Fibroblast of skin of left biceps (primary cell): ENCODE data around the gene ZNF148.

Experiments
- DNase-seq, 2 experiments: peaks; one replicate each; pipeline ENCODE4 v3.0.0-alpha.2; 2013; ENCODE audit warnings: low read depth in 2 of 2

Gene ZNF148

DNA sequence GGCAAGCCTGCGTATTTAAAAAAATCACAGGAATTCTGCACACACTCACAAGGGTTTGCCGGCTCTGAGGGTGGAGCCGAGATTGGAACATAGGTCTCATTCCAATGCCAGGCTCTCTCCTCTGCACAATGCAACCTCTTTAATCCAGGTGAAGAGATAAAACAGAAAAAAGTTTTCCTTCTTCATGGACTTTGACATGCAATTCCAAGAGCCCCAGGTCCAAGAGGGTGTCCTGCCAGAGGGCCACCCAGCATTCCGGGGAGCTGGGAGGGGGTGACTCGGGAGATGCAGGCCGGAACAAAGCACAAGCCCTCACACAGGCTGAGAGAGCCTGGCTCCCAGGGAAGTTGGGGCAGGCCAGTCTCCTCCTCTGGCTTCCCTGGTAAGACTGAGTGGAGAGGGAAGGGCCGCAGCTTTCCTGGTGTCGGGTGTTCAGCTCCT is 155.8 kb downstream of the ZNF148 start:
- no peak for DNase-seq

DNA sequence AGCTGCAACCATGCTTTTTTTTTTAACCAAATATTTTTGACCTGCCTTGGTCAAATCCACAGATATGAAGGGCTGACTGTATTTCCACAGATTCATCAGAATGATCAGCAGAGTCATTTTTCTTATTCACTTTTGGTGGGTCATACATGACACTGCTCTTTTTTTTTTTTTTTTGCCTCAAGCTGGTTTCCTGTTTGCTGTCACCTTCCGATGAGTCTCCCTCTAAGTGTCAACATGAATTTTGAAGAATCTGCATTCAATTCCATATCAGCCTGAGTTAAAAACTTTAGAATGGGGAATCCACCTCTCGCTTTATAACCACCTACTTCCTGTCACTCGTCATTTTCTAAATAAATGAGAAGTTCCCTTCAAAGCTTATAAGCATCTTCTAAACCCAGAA is 160.4 kb downstream of the ZNF148 start:
- no peak for DNase-seq

DNA sequence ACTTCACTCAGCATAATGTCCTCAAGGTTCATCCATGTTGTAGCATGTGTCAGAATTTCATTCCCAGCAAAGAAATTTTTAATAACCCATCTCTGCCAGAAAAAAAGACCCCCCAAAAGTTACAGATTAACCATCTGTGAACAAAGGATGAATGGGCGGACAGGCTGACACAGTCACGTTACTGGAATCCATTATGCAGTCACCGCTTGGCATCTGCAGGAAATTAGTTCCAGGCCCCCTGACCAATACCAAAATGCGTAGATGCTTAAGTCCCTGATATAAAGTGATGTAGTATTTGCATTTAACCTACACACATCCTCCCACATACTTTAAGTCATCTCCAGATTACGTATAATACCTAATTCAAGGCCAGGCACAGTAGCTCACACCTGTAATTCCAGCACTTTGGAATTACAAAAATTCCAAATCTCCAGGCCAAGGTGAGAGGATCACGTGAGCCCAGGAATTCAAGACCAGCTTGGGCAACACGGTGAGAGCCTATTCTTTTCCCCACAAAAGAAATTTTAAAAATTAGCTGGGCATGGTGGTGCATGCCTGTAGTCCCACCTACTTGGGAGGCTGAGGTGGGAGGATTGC is 161.1 kb downstream of the ZNF148 start:
- peak; percentile 78 to 81 for DNase-seq

DNA sequence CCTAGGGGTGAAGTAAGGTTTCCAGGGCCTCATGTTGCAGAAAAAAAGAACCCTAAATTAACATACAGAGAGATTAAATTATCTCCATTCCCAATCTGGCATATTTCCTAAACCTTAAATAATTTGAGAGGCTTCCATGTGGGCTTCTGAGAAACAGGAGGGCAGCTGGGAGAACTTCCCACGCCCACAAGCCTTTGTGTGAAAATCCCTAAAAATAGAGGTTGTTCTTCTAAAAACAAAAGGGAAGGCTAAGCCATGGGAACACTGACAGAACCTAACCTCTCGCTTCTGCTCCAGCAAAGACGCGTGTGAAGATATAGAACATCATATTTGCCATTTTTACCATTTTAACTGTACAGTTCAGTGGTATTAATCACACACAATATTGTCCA is 161.8 kb downstream of the ZNF148 start:
- no peak for DNase-seq

DNA sequence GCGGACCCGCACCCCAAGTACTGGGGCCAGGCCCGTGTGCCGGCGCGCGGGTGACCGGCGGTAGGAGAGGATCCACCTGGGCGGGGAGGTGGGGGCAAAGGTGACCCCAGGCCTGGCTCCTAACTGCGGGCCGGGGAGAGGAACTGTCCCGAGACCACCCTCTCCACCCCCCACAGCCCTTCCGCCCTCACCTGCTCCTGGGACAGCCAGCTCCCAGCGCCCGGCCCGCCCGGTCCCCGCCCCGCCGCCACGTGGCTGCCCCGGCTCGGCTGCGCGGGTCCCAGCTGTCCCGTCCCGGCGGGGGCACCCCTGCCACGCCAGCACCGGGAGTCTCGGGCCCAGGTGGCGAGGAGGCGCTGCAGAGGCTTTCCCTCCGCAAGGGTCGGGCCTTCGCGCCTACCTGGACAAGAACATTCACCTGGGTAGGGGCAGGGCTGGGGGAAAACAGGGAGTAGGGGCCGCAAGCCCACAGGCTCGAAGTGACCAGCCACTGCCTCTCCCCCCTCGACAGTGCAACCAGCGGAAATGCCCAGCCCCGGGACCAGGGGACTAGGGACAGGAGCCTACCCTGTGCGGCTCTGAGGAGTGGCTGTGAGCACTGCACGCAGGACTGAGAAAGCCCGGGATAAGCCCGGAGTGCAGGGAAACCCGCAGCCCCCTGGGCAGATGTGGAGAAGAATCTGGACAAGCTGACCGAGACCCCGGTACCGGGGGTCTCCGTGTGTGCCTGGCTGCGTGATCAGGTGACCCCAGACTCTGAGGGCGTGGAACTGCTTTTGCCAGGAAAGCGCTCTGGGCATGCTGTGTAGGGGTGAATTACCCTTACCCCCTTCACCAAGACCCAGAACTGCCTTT is 162.4 kb downstream of the ZNF148 start, which contains the start of gene SLC12A8:
SLC12A8 (minus strand) TSS at position 240 of the 855 bp plus-strand sequence. CDS start 1,399 bp downstream, outside the sequence.
- DNase-seq, result no peak

DNA sequence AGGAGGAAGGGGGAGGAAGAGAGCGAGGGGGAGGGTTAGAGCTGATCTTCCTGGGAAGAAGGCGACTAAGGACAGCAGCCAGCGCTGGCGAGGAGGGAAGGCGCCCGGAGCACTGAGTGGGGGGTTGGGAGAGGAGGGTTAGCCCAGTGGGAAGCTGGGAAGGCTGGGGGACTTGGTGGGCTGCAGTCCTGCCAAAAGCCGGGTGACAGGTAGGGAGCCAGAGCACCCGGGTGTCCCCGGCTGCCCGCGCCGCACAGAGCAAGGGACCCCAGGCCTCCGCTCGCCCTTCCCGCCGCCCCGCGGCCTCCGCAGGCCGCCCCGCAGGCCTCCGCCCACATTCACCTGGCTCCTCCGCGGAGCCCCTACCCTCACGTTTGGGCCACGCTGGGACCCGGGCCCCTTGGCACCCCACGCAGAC is 163.0 kb downstream of the ZNF148 start:
- DNase-seq, result no peak

DNA sequence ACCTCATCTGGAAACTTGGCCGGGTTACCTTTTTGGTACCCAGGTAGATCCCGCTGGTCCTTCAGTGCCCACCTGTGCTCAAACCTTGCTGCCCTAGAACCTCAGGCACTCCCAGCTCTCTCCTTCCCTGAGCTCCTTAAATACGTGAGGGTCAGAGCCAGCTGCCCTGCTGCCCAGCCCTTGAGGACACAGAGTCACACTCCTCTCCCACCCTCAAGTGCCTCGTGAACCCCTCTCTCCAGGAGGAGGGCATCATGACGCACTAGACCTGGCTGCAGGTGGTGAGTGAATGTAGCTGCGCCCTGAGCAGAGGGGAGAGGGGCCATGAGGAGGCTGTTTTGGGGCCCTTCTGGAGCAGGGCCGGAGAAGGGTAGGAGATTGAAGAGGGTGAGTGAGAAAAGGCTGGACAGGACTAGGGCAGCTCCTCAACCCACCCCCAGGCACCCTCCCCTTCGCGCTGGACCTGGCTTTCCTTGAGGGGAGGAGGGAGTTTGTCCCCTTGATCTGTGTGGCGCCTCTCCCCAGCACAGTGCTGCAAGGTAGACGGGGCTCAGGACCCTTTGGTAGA is 163.5 kb downstream of the ZNF148 start:
- DNase-seq, result no peak

DNA sequence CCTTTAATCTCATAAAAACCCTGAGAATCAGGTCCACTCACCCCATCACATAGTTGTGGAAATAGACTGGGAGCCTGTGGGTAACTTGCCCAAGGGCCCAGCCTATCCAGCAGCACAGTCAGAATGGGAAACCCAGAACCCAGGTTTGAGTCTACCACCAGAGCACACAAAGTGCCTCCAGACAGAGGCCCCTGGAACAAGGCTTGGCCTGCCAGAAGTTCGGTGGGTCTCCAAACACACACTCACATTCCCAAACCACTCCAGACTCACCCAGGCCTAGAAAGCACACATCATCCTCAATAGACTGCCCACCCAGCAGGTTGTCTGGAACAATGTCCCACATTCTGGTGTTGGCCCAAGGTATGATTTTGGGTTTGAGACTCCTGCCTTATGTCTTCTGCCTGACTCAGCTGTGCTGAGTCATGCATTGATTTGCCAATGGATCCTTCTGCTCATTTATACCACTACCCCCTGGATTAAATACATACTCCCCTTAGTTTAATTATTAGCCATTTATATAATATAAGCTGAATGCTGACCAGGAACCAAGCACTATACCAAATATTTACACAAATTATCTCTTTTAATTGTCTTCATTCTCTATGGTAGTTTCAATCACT is 167.1 kb downstream of the ZNF148 start:
- DNase-seq, result no peak

DNA sequence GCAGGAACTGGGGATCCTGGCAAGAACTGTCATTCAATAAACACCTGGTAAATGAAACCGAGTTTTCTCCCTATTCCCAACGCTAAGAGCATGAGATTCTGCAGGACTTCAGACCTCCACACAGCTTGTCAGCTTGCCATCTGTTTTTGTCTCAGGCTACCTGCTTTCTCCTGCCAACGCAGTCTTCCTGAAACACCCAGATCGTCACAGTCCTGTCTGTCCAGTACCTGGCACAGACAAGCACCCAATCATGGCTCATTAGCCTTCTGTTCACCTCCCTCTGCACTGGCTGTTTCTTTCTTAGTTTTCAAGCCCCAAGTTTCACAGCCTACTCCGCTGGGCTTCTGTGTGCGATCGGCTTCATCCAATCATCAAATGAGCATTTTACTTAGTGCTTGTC is 167.6 kb downstream of the ZNF148 start:
- DNase-seq, result no peak

DNA sequence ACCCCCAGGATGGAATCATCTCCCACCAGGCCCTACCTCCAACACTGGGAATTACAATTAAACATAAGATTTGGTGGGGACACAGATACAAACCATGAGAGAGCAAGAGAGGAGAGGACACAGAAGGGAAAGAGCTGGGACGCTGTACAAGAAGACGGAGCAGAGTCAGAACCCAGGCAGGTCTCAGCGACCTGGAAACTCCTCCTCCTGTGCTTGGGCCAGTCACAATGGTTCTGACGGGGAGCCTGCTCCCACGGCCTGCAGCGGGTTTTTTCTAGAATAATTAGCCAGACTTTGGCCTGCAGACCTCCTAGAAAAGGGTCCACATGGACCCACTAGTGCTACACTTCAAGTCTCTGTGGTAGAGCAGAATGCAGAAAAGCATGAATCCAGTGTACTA is 168.2 kb downstream of the ZNF148 start:
- no peak for DNase-seq

DNA sequence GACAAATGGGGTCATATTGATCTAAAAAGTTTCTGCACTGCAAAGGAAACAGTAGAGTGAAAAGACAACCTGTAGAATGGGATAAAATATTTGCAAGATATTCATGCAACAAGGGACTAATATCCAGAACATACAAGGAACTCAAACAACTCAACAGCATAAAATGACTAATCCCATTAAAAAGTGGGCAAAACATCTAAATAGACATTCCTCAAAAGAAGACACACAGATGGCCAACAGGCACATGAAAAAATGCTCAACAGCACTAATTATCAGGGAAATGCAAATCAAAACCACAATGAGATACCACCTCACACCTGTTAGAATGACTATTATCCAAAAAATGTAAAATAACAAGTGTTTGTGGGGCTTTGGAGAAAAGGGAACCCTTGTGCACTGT is 171.4 kb downstream of the ZNF148 start:
- no peak for DNase-seq

DNA sequence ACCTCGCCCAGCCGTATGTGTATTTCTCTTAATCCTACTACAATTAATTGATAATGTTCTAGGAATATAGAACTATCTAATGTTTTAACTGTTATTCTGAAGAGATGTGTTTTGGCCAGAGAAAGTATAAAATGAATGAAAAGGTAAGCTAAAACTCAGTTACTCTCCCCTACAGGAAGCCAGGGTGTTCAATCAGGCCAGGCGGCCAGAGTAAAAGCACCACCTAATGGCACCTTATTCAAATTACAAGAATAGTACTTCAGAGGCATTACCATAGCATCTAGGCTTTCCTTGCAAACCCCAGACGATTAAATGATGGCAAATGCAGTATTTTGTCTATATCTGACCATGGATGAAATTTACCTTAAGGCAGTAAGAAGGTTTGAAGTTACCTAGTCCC is 172.9 kb downstream of the ZNF148 start:
- no peak for DNase-seq

DNA sequence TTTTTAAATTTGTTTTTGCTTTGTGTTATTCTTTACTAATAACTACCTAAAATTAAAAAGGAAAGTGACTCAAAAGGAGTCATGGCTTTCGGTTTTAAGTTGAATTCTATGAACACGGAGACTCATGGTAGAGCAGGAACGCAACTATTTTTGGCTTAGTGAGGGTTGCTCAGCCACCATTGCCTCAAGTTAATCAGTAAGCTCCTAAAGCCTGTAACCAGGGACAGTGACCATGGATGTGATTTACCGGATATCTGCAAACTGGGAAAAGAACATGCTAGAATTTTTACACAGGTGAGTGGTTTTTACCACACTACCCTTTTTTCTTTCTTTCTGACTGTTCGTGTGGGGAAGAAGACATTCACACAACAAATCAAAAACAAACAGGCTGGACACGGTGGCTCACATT is 174.4 kb downstream of the ZNF148 start:
- DNase-seq, result no peak

DNA sequence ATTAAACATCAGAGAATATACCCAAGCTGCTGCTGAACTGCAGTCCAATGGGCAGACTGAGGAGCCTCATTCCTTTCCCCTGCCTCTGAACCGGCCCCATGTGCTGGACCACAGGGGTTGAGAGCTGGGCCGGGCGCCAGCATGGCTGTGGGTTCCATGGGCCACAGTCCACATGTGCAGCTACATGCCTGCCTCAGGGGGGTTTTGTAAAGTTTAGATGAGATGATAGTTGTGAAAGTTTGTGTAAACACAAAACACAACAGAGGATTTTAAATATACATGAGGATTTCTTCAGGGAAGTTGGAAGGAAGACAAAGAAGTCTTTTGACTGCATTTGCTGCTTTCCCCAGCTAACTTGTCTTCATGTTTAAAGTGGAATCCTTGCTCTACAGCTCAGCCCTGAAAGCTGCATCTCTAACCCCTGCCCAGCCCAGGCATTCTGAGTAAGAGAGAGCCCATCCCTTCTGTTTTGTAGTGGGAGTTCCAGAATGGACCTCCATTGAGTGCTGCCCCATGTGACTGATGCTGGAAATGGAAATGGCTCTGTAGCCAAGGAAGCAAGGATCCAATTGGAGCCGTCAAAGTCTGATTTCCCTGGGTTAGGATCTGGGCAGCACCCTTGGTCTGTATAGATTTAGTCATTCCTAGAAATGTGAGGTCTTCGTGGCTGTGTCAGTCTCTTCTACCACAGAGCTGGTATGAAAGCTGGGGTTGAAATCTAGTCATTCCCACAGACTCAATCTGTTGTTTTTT is 180.1 kb downstream of the ZNF148 start:
- DNase-seq, result peak; percentile 78 to 83

DNA sequence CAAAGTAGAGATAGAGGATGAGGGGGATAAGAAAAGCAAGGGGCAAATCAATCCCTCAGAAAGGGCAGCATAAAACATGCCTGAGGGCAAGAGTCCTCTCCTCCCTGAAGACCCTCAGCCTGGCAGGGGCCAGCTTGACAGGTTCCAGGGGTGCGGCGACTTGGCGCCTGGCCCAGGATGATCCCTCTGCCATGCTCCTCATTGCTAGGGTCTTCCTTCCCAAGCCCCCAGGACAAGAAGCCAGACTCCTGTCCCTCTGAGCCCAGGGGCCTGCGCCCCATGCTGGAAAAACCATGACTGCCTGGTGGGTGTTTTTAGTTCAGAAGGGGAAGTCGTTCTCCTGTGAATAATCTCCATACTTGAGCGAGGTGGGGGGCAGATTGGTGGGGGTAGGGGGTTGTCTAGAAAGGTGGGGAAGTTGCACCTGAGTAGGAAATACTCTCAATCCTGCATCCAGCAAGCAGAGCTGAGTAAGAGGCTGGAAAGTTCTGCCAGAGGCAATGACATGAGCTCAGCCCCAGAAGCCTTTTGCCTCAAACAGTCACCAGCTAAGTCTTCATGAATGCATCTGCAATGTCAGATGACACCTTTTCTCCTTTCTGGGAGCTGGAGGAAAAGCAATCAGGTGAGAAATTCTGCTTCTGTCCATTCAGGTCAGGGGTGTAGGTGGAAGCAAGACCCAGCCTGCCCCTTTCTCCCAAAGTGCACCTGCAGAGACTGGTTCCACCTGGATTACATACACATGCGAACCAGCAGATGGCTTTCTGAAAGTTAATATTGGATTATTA is 180.9 kb downstream of the ZNF148 start:
- DNase-seq, result no peak

DNA sequence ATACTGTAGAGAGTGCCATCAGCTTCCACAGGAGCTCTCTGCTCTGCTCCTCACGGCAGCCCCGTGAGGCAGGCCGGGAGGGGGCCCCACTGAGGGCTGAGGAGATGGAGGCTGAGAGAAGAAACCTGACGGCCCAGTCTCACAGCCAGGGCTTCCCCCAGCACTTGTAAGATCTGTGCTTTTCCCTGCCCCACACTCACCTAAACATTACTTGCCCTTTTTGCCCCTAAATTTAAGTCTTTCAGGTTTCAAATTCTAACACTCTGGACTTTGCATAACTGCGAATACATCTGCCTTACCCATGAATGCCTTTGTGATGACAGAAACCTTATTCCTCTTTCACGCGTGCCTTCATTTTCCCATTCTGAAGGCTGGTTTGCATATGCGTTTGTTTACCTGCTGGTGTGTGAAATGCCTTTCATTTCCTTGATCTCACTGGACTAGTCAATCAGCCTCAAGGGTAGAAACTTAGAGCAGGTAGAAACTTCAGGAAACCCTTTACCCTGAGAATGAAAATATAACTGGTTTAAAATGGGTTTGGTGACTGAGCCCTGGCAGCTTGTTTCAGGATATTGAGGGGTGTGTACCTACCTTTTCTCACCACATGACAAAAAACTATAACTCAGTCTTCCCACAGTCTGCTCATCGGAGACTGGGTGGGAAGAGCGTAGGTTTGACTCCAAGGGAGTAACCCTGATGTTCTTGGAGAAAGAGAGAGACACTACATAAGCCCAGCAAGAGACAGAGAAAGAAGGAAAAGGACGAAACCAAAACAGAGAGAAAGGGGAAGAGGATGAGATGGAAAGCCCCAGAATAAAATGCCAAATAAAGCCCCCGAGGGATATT is 182.7 kb downstream of the ZNF148 start:
- DNase-seq, result no peak

DNA sequence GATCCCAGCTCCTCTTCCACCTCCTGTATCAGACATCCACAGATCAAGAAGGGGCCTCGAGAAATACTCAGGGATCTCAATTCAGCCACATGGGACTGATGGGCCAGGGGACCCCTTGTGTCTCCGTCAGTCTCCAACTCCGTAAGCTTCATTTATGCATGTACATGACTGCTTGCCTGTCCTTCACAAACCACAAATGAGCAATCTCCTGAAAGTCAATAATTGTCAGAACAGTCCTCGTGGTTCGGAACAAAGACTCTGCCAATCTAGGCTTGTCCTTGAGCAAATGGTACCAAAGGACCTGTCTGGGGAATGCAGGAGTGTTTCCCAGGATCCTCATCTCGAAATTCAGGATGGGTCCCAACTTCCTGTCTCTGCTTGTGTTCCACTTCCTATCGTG is 183.4 kb downstream of the ZNF148 start:
- no peak for DNase-seq

DNA sequence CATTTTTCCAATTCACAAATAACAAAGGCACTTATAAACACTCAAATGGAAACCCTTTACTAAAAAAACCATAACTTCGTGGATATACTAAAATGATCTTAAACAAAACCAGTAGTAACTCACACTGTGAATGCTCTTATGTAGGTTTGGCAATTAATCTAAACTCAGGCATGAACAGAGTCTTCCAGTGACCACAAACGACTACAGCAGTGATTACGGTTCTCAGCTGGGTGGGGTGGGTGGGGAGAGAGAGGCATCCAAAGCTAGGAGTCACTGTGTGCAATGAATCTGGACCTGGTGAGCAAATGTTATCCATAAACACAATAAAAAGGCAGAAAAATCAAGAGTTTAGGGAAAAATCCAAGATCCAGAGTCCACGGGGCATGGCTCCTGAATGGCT is 183.9 kb downstream of the ZNF148 start:
- DNase-seq, result peak; percentile 36 to 42

DNA sequence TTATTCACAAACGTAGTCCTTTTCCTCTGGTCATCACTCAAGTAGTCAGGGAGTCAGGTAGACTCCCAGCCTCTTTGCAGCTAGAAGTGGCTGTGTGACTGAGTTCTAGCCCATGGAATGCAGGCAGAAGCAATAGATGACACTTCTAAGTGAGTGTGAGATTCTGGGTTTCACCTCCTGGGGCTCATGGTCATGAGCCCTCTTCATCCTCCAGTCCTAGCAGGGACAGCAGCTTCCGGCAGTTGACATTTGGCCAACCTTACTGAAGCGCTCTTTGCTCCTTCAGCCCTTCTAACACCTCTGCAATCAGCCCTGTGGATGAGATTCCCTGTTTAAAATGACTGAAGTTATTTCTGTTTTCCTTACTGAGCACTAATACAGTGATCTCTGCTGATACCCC is 184.3 kb downstream of the ZNF148 start:
- DNase-seq, result no peak
